22Rv1 (cell line): ENCODE data around the gene IL20.

Experiments used
- H3K27ac ChIP-seq: fragments of 450-650 bp; 2 replicates; pipeline ENCODE4 v1.5.1; 2017
- ZFX ChIP-seq: fragments of 450-650 bp; IDR thresholded peaks from 2 replicates; pipeline ENCODE4 v1.6.1; 2017; ENCODE audit warnings: antibody characterized with exemption, borderline replicate concordance
- TF ChIP-seq, protein P1 (sequence below): fragments of 450-650 bp; IDR thresholded peaks from 2 replicates; pipeline ENCODE4 v1.5.1; 2017; ENCODE audit warnings: mild to moderate bottlenecking

Gene IL20

DNA sequence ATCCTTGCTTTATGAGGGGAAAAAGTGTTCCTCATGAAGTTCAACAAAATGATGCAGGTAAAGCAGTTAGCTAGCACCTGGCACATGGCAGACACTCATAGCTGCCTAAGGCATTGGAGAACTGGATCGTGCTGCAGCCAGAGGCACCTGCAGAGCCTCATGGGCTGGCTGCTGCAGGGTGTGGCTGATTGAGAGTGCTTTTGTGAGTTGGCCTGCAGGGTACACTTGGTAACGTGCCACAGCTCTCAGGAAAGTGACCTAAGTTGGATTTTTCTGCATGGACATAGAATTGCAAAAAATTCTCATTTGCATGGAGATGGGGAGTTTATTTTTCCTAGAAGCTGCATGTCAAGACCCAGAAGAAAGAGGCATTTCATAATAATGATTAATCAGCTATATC, 31.6 kb upstream of the IL20 start:
- TF ChIP-seq, protein P1, sequence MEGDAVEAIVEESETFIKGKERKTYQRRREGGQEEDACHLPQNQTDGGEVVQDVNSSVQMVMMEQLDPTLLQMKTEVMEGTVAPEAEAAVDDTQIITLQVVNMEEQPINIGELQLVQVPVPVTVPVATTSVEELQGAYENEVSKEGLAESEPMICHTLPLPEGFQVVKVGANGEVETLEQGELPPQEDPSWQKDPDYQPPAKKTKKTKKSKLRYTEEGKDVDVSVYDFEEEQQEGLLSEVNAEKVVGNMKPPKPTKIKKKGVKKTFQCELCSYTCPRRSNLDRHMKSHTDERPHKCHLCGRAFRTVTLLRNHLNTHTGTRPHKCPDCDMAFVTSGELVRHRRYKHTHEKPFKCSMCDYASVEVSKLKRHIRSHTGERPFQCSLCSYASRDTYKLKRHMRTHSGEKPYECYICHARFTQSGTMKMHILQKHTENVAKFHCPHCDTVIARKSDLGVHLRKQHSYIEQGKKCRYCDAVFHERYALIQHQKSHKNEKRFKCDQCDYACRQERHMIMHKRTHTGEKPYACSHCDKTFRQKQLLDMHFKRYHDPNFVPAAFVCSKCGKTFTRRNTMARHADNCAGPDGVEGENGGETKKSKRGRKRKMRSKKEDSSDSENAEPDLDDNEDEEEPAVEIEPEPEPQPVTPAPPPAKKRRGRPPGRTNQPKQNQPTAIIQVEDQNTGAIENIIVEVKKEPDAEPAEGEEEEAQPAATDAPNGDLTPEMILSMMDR, result no peak
- TF ChIP-seq ZFX, result no peak
- no peak overlapping the region for H3K27ac ChIP-seq

- TF ChIP-seq, protein P1, result no peak
- TF ChIP-seq ZFX, result no peak
- H3K27ac ChIP-seq, result no peak overlapping the region
Measured at GRCh38 chr1:206834217-206834616, 31.2 kb upstream of the IL20 start.

- H3K27ac ChIP-seq, result no peak overlapping the region
- TF ChIP-seq ZFX, result no peak
- TF ChIP-seq, protein P1, result no peak
Measured at GRCh38 chr1:206834711-206835110, 30.7 kb upstream of the IL20 start.

GRCh38 chr1:206835186-206835585, 30.2 kb upstream of the IL20 start:
- TF ChIP-seq ZFX, result no peak
- TF ChIP-seq, protein P1, result no peak

GRCh38 chr1:206836111-206836510, 29.3 kb upstream of the IL20 start:
- TF ChIP-seq, protein P1, result no peak
- TF ChIP-seq ZFX, result no peak
- no peak overlapping the region for H3K27ac ChIP-seq

More at GRCh38 chr1:206835186-206835585, 30.2 kb upstream of the IL20 start:
- no peak overlapping the region for H3K27ac ChIP-seq

DNA sequence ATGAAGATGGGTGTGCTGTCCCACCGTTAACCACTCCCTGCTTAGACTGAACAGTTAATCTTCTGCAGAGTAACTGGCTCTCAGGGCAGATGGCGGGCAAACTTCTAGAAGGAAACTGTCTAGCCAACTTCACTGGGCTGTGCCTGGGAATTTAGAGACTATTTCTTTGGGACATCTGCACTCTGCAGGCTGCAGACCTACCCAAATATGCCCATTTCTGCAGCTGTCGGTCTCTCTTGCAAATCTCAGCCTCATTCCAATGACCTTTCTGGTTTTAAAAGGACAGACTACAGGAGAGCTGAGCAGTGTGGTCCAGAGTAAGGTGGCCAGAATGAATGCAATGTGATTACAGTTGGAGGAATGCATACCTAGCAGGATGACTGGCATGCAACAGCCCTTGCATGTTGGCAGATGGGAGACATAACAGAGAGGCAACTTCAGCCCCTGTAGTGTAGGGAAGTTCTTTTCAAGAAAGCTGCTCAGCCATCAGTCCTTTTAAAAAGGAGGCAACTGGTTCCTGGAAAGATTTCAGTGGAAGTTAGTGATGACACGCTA, 26.3 kb upstream of the IL20 start:
- no peak overlapping the region for H3K27ac ChIP-seq
- TF ChIP-seq ZFX, result no peak
- TF ChIP-seq, protein P1, result no peak

GRCh38 chr1:206839857-206840256, 25.6 kb upstream of the IL20 start:
- TF ChIP-seq, protein P1, result no peak
- TF ChIP-seq ZFX, result no peak
- no peak overlapping the region for H3K27ac ChIP-seq
